ENCODE data around the gene TMOD2. TPM values are rescaled to one million over a fixed set of nuclear protein-coding genes. Genes with fewer than 3 reads are reported as not detected.

Gene TMOD2
- total RNA-seq, 2 donors from 2014 or later, result 2.4 to 8.9 TPM

- TF ChIP-seq, protein P1, sequence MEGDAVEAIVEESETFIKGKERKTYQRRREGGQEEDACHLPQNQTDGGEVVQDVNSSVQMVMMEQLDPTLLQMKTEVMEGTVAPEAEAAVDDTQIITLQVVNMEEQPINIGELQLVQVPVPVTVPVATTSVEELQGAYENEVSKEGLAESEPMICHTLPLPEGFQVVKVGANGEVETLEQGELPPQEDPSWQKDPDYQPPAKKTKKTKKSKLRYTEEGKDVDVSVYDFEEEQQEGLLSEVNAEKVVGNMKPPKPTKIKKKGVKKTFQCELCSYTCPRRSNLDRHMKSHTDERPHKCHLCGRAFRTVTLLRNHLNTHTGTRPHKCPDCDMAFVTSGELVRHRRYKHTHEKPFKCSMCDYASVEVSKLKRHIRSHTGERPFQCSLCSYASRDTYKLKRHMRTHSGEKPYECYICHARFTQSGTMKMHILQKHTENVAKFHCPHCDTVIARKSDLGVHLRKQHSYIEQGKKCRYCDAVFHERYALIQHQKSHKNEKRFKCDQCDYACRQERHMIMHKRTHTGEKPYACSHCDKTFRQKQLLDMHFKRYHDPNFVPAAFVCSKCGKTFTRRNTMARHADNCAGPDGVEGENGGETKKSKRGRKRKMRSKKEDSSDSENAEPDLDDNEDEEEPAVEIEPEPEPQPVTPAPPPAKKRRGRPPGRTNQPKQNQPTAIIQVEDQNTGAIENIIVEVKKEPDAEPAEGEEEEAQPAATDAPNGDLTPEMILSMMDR (IDR thresholded peaks at IDR 0.05), result no peak
- no peak for TF ChIP-seq POLR2A (IDR thresholded peaks at IDR 0.05)
- TF ChIP-seq POLR2AphosphoS5 (IDR thresholded peaks at IDR 0.05), result no peak
- no peak for DNase-seq (ENCODE audit: low spot score)
- Histone ChIP-seq H3K9me3 (no peaks in the 10 kb centered on the region), H3K36me3 (no peaks in the 10 kb centered on the region), H3K4me1 (replicated peaks) (no peaks in the 10 kb centered on the region), H3K27ac (no peak overlapping the region), H3K27me3 (replicated peaks; ENCODE audit: insufficient read depth) (no peaks in the 10 kb centered on the region), H3K4me3 (no peak overlapping the region)
- intact Hi-C loops (cut with DNase I), result no loop called here
- 40% methylated on average over 3 of the region's 3 CpGs for WGBS
These were observed 32.7 kb upstream of the TMOD2 start for GRCh38 chr15:51718746-51719145.

GRCh38 chr15:51720201-51720995, 31.0 kb upstream of the TMOD2 start:
- Histone ChIP-seq H3K36me3 (no peaks in the 10 kb centered on the region), H3K4me1 (replicated peaks) (no peaks in the 10 kb centered on the region), H3K9me3 (no peaks in the 10 kb centered on the region), H3K27me3 (replicated peaks; ENCODE audit: insufficient read depth) (no peaks in the 10 kb centered on the region), H3K4me3 (no peak overlapping the region), H3K27ac (no peak overlapping the region)
- no peak for DNase-seq (ENCODE audit: low spot score)
- WGBS, result 77% methylated on average over 8 of the region's 8 CpGs
- TF ChIP-seq, protein P1 (IDR thresholded peaks at IDR 0.05), result no peak
- no peak for TF ChIP-seq POLR2AphosphoS5 (IDR thresholded peaks at IDR 0.05)
- intact Hi-C loops (cut with DNase I), result no loop called here

- no peak for TF ChIP-seq POLR2AphosphoS5 (IDR thresholded peaks at IDR 0.05)
- TF ChIP-seq, protein P1 (IDR thresholded peaks at IDR 0.05), result no peak
- no peak for TF ChIP-seq POLR2A (IDR thresholded peaks at IDR 0.05)
- Histone ChIP-seq H3K9me3 (no peaks in the 10 kb centered on the region), H3K36me3 (no peaks in the 10 kb centered on the region), H3K4me3 (no peak overlapping the region), H3K27ac (no peak overlapping the region), H3K4me1 (replicated peaks) (peaks cover 2% of the 10 kb centered on the region), H3K27me3 (replicated peaks; ENCODE audit: insufficient read depth) (no peaks in the 10 kb centered on the region)
- WGBS, result 72% methylated on average over 5 of the region's 5 CpGs
- no peak for DNase-seq (ENCODE audit: low spot score)
- intact Hi-C loops (cut with DNase I), result no loop called here
These were observed 30.0 kb upstream of the TMOD2 start for GRCh38 chr15:51721199-51721960.

DNA sequence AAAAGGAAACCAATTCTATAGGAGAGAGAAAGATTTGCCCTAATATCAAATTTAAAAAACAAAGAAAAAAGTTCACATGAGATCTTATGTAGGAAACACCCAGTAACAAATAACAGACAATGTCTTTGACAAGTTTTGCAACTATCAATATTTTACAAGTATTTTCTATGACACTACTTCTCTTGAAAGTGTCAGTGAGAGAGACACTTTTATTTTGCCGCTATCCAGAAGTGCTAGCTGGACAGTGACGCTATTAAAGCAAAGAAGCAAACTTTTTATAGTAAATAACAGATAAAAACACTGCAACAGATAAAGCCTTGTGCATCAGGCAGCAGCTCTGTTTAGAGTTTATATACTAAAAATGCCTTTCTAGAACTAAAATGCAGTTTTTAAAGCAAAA, 27.2 kb upstream of the TMOD2 start:
- Histone ChIP-seq H3K9me3 (no peaks in the 10 kb centered on the region), H3K27me3 (replicated peaks; ENCODE audit: insufficient read depth) (no peaks in the 10 kb centered on the region), H3K4me3 (no peak overlapping the region), H3K36me3 (no peaks in the 10 kb centered on the region), H3K27ac (no peak overlapping the region), H3K4me1 (replicated peaks) (peaks cover 5% of the 10 kb centered on the region)
- WGBS, result 74% methylated on average over 2 of the region's 2 CpGs
- intact Hi-C loops (cut with DNase I), result no loop called here
- no peak for DNase-seq (ENCODE audit: low spot score)
- TF ChIP-seq POLR2A (IDR thresholded peaks at IDR 0.05), result no peak
- TF ChIP-seq, protein P1 (IDR thresholded peaks at IDR 0.05), result no peak
- no peak for TF ChIP-seq POLR2AphosphoS5 (IDR thresholded peaks at IDR 0.05)
